Colon (tissue), 2 donors: ENCODE data around the gene LIPE.
A peak's percentile ranks its signal among the peaks of the same experiment; 100 is the strongest.

Source experiments
- FAIRE-seq: peaks from 2 replicates; lab custom pipeline; 2012; peaks lifted over from hg19 to GRCh38; lab: Jason Lieb, UNC
- donor health status: control.
- donor health status: control.

Gene LIPE

DNA sequence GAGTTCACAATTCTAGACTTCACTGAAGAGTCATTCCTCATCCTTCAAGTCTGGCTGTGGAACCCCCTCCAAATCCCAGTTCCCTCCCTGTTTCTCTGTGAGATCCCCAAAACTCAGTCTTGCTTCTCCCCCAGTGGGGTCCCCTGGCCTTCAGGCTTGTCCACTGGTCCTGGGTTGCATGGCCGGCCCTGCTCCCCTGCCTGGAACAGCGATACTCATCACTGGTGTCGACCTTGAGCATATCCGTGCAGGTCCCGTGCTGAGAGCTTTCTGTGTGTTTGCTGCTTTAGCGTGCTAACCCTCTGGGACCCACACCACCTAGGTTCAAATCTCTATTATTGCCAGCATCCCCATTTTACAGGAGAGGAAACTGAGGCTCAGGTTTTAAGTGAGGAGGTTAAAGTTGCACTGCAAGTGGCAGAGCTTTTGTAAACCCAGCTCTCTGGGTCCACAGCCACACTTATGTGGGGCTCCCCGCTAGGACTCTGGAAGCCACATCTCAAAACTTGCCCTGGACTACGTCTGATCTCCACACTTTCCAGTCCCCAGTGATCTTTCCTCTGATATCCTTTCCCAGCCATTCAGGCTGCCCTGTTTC is 15.5 kb downstream of the LIPE start:
- no peak for FAIRE-seq

GRCh38 chr19:42410371-42410770 is 16.8 kb downstream of the LIPE start:
- FAIRE-seq = no peak

- no peak for FAIRE-seq
Observed at GRCh38 chr19:42409477-42409876, 17.7 kb downstream of the LIPE start.

DNA sequence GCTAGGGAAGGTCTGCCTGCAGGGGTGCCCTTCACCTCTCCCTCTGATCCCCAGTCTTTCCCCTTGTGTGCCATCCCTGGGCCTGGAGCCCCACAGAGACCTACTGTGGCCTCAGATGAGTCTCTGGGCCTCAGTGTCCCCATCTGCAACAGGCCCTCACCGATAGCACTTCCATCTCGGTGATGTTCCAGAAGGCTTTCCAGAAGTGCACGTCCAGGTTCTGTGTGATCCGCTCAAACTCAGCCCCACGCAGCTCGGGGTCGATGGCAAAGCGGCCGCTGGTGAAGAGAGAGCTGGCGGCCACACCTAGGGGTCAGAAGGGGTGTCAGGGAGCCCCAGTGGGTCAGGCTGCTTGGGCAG is 19.4 kb downstream of the LIPE start:
- no peak for FAIRE-seq

DNA sequence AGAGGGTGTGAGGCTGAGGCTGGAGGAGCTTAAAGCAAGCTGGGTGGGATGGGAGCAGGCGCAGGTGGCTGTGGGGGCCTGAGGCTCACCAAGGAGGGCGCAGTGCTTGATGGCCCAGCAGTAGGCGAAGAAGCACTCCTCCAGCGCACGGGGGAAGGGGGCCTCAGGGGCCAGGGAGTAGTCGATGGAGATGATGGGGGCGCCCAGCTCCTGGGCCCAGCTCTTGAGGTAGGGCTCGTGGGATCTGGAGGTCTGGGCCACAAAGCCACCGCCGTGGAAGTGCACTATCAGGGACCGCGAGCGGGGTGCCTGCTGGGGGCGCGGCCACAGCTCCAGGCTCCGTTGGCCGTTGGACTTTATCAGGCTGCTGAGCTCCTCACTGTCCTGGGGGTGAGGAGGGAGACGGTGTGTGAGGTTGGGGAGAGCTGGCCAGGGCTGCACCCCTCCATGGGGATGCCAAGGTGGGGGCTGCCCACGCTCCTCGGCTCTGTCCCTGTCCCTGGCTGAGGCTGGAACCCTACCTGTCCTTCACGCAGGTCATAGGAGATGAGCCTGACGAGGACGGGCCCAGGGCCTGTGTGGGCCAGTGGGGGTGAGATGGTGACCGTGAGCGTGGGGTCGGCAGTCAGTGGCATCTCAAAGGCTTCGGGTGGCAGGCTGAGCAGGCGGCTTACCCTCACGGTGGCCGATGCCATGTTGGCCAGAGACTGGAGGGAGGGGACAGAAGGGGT is 19.9 kb downstream of the LIPE start:
- FAIRE-seq = no peak

GRCh38 chr19:42406111-42406510 is 21.1 kb downstream of the LIPE start:
- FAIRE-seq = no peak

DNA sequence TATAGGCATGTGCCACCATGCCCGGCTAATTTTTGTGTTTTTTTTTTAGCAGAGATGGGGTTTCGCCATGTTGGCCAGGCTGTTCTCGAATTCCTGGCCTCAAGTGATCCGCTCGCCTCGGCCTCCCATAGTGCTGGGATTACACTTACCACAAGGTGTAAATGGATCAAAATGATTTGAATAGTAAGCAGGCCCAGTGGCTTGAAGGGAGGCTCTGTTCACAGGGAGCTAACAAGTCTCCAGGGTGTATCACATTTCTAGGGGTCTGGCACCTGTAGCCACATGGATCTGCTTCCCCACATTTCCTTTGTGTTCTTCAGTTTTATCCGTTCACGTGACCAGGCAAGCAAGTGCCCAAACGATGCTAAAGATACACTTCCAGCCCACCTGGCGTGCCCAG is 23.6 kb downstream of the LIPE start:
- no peak for FAIRE-seq

DNA sequence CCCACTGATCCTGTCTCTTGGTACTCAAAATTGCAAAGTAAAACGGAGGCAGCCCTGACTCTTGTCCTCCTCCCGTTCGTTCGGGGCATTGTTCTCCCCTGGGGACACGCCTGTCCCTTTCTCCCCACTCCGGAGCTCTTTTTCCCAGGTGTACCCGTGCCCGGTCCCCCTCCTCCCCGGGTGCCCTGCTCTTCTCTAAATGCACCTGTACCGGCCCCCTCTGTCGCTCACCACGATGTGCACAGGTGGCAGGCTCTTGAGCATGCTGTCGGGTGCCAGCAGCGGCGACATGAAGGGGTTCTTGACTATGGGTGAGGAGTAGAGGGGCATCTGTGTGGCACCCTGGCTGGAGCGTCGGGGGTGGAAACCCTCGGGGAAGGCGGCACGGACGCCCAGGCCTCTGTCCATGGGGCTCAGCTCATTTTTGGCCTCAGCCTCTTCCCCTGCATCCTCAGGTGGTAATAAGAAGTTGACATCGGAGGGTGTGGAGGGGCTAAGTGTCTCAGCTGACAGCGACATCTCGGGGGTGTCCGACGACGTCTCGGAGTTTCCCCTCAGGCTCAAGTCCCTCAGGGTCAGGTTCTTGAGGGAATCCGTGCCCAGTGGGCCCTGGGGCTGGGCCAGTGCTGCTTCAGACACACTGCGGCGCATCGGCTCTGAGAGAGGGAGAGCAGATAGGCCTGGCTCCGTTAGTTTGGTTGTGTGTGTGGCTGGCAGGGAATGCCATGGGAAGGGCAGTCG is 24.6 kb downstream of the LIPE start:
- no peak for FAIRE-seq

DNA sequence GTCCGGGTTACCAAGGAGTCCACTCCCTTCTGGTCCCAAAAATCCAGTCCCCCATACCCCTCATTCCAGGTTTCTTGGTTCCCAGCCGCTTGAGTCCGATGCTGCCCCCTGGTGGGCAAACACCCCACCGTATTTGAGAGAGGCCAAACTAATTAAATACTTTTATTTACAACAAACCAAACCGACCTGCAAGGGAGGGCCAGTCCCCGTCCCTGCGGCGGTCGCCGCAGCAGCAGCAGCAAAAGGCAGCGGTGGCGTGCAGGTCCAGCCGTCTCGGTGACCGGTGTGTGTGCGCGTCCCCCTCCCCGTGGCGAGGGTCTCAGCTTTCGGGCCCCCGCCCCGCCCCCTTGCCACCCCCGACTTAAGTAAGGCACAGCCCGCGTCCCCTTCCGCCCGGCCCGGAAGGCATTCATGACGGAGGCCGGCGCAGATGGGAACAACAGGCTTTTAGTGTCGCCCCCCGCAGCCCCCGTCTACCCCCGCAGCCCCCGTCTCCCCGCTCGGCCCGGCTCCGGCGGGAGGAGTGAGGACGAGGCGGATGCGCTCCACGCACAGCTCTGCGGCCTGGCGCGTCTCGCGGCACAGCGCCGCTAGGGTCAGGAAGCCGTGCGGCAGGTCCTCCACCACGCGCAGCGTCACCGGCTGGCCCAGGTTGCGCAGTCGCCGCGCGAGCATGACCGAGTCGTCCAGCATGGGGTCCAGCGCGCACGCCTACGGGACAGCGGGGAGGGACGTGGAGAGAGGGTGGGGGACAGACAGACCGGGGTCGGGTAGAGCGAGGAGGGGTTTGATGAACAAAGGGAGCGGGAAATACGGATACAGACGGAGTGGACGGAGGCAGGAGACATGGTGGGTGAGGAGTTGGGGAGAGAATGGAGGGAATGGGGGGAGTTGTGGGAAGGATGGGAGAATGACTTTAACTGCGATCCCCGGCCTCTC is 25.6 kb downstream of the LIPE start:
- no peak for FAIRE-seq

DNA sequence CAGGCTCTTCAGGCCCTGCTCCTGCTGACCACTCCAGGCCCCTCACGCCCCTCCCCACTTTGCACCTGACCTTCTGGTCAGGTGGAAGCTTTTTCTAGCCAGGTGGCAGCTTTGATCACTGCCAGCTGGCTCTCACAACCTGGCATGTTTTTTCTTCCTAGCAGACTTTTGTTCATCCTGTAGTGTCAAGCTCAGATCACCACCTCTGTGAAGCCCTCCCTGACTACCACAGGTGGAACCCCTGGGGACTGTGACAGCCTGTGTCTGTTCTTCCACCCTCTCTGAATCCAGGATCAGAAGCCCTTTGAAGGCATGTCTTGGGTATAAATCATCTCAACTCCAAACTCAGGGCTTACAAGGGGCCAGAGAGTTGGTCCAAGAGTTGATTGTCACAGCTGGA is 26.8 kb downstream of the LIPE start:
- FAIRE-seq = no peak

DNA sequence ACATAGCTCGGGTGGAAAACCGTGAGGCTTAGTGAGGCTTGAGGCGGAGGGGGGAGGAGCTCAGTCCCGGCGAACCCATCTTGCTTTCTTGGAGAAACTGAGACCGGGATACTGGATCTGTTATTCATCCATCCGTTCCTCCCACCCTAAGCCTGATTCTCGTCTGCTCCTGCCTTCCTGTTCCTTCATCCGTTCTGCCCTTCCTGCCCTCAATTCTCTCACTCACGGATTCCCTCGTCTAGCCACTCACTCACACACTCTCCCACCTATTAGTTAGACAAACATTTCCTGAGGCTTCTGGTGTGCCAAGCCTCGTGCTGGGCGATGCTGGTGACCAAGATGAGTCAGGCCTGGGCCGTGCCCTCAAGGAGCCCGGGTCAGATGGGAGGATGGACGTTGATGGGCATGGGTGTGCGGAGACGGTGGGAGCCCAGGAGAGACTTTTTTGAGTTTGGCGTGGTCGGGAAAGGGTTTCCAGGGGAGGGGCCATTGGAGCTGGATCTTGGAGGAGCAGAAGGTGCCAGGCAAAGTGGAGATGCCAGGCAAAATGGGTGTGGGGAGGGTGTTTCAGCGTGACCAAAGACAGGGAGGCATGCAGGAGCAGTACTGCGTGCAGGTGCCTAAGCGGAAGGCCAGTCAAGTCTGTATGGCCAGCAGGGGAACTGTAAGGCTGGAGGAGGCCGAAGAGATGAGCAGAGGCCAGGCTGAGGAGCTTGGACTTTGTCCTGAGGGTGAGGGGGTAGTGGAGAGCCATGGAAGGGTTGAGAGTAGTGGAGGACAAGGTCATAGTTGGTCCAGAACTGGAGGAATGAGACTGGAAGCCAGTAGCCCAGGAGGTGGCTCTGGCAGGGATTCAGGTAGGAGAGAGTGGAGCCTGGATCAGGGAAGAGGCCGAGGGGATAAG is 29.7 kb downstream of the LIPE start:
- no peak for FAIRE-seq

DNA sequence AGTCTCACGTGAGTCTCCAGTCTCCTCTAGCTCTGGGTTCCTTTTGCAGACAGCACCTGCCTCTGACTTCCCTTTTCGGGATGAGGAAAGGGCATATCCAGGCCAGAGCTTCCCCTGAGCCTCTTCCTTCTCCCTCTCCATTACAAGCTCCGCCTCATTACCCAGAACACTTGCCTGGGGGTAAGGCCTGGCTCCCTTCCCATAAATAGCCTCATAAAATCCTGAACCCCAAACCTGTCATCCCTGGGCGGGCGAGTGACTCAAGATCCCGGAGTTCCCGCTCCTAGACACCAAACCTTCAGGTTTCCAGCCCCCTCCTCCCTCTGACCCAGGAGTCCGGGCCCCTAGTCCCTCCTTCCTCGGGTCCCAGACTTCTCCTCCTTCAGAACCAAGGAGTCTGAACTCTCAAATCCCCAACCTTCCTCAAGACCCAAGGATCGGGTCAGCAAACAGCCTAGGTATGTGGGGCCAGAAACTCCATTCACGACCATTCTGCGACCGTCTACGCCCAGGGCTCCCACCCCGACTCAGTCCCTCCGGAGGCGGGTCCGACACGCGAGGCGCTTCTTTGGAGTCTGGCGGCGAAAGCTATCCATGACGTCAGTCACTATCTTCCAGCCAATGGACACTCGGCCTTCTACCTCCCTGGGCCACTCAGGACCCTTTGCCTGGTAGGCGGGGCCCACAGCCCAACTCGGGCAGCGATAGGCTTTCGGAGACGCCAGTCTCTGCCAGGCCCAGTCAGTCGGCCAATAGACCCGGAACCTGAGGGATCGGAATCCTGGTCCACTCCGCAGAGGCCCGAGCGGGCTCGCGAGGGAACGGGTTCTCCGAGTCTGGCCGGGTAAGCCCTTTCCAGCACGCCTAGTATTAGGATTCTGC is 30.6 kb downstream of the LIPE start:
- FAIRE-seq = peak; percentile 83

DNA sequence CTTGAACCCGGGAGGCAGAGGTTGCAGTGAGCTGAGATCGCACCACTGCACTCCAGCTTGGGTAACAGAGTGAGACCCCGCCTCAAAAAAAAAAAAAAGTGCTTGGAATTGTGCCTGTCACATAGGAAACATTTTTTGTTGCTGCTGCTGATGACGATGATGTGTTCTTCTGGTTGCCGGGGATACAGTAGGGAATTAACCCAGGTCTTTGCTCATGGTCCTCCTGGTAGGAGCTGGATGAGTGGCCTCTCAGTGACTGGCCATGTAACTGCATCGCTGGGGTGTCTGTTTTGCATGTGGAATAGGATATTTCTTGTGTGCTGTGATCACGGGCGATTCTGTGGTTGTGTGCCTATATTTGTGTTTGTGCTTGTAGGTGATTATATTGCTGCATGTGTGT is 32.4 kb downstream of the LIPE start:
- no peak for FAIRE-seq

DNA sequence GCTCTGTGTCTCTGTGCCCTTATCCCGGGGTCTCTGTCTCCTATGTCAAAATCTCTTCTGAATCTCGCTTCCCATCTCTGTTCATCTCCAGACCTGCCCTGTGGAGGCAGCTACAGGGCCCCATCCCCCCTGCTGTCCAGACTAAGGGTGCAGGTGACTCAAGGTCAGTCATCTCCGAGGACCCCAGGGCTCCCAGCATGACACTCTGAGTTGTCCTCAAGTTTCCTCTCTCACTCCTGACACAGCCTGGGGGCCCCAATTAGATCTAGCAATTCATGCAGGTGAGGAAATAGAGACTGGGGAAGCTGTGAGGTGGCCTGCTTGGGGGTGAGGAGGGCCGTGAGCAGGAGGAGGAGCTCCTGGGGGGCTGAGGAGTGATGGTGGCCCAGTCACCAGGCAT is 35.0 kb downstream of the LIPE start:
- no peak for FAIRE-seq

GRCh38 chr19:42389899-42390298 is 37.3 kb downstream of the LIPE start, which contains the start of gene CNFN:
CNFN (minus strand) TSS chr19:42390297; CDS start chr19:42389037, 1,260 bp downstream.
- FAIRE-seq = no peak

DNA sequence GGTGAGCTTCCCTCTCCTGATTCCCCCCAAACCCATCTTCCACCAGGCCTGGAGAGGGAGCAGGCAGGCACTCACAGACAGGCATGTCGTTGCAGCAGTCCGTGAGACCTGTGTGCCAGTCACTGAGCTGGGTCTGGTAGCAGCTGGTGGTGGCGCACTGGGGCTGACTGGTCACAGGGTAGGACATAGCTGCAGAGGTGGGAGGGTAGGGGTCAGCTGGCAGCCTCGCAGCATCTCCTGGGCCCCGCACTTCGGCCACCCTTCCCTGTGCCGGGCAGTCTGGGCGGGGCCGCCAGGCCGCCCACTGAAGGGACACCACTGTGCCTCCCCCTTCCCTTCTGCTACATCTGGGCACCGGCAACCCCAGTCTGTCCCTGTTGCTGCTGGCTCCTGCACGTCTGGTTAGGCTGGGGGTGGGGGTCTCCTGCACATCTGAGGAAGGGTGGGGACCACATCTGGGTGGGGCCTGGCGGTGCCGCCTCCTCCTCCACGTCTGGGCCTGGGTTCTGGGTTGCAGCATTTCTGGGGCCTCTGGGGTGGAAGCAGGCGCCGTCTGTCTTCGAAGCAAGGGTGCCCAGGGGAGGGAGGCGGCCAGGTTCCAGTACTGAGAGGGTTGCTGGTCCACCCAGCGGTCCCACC is 38.2 kb downstream of the LIPE start:
- FAIRE-seq = no peak

- FAIRE-seq = no peak
Observed at GRCh38 chr19:42386974-42387707, 40.0 kb downstream of the LIPE start.

GRCh38 chr19:42380155-42380554 is 47.0 kb downstream of the LIPE start:
- no peak for FAIRE-seq
